Heart right ventricle (tissue), 16 donors: Measurements from ENCODE around the gene CRYL1. TPM values are rescaled to one million over a fixed set of nuclear protein-coding genes. Genes with fewer than 3 reads are reported as not detected.

ENCODE experiments used
- ATAC-seq, 8 donors: fragments of 200-7000 bp; cut with Tn5 transposase; one replicate each; pipeline ENCODE4 v1.9.1; 2020; ENCODE audit warnings: mild to moderate bottlenecking in 8 of 8, moderate library complexity in 8 of 8, moderate number of reproducible peaks in 1 of 8
- DNase-seq, 2 donors: peaks; one replicate each; pipeline ENCODE4 v3.0.0-alpha.2; 2020
- H3K27ac ChIP-seq, 10 donors: fragments of 200-600 bp; sonication (generic) in 2 of 10; one replicate each; pipeline versions ENCODE4 v1.5.0 to v1.8.0; 2020 to 2022; ENCODE audit warnings: mild to moderate bottlenecking in 3 of 10
- H3K27me3 ChIP-seq, 7 donors: fragments of 200-600 bp; one replicate each; pipeline ENCODE4 v1.8.0; 2021 to 2022; ENCODE audit warnings: mild to moderate bottlenecking in 2 of 7
- H3K36me3 ChIP-seq, 9 donors: fragments of 200-600 bp; sonication (generic) in 1 of 9; one replicate each; pipeline versions ENCODE4 v1.5.0 to v1.8.0; 2020 to 2022; ENCODE audit warnings: mild to moderate bottlenecking in 2 of 9
- H3K4me1 ChIP-seq, 9 donors: fragments of 200-600 bp; sonication (generic) in 1 of 9; one replicate each; pipeline versions ENCODE4 v1.5.0 to v1.8.0; 2020 to 2022; ENCODE audit warnings: mild to moderate bottlenecking in 4 of 9
- H3K4me3 ChIP-seq, 10 donors: fragments of 200-600 bp; sonication (generic) in 2 of 10; one replicate each; pipeline versions ENCODE4 v1.5.0 to v1.8.0; 2020 to 2022; ENCODE audit warnings: mild to moderate bottlenecking in 7 of 10, moderate library complexity in 2 of 10
- H3K9me3 ChIP-seq, 11 donors: fragments of 200-600 bp in 10 of 11; sonication (generic) in 2 of 11; one replicate each; pipeline versions ENCODE4 v1.5.0 to v1.8.0; 2013 to 2022; ENCODE audit warnings: mild to moderate bottlenecking in 2 of 11, control low read depth in 1 of 11, moderate library complexity in 1 of 11
- CTCF ChIP-seq, 9 donors: fragments of 200-600 bp; sonication (generic) in 2 of 9; IDR thresholded peaks; one replicate each; pipeline versions ENCODE4 v1.5.0 to v1.8.0; 2021 to 2022; ENCODE audit warnings: antibody characterized with exemption in 9 of 9, mild to moderate bottlenecking in 5 of 9, moderate library complexity in 1 of 9
- WGBS, 2 donors: extraction: QIAGEN DNeasy Blood & Tissue Kit; methylation state at CpG; one replicate each; pipeline ENCODE4 v1.1.7; 2013; ENCODE audit warnings: inconsistent platforms in 1 of 2; 5-methylcytosine and 5-hydroxymethylcytosine counted together
- intact Hi-C, 10 donors: fragments of 100-400 bp; cut with DNase I; formaldehyde crosslinking; loops; one replicate each; pipeline versions ENCODE4 v1.11.1 to v1.14.2; 2022
- polyA plus RNA-seq, 2 donors: library from polyadenylated mRNA; stranded (reverse); fragments of 200-250 nt; gene quantifications; one replicate each; pipeline ENCODE4 v1.2.3, GENCODE V29; 2013
- total RNA-seq, 10 donors: library from RNA; stranded (reverse); fragmentation: NEBNext Ultra II Directional in 3 of 10; extraction: Animal tissue kit (Norgen Biotek cat#: 25700) in 3 of 10; gene quantifications; one replicate each; pipeline versions ENCODE4 v1.2.1 to v1.2.4, GENCODE V29; 2021 to 2023
- donor health status: Arrhythmogenic right ventricular cardiomyopathy.
- donor health status: ischemic (EF 13 %, LVEDD 7.1; RV severe dilation, severe dysfunction).
- donor health status: healthy with polysubstance abuse.
- donor health status: DM: no; HTN: yes; CAD: no.
- donor health status: DM: no; HTN: no; CAD: no.
- donor health status: ischemic (EF 25% LVEDD 6.9; RV normal size, moderate dysfunction).
- donor health status: ischemic (EF 25% LVEDD 5.7; RV mildly dilated, moderate dysfunction).
- donor health status: healthy.
- donor health status: DM: yes; HTN: yes; CAD: no.
- donor health status: Ischemic cardiomyopathy.
- donor health status: ischemic (EF 35%, LVEDD 5.7; RV mildly dilated, moderate dysfunction).
- donor health status: nonischemic (EF 11% LVEDD 7.7; RV severe dilation, severe dysfunction).
- donor health status: DM: yes; HTN: yes; CAD: no.
- donor health status: PGD.
- donor health status: ischemic (EF 29% LVEDD 5.4; RV normal size, mild dysfunction).
- donor health status: nonischemic (EF 23%, LVEDD 6.1; RV moderate dilation, normal function).

Gene CRYL1
- total and polyA plus RNA-seq, 12 donors, result 10.1 to 27.3 (median 23.2) TPM

- no peak for TF ChIP-seq CTCF (IDR thresholded peaks at IDR 0.05)
- H3K9me3 ChIP-seq, result no peaks in the 10 kb centered on the region
- DNase-seq (no peak), ATAC-seq (no peak)
- H3K4me3 ChIP-seq, result no peak overlapping the region
- H3K36me3 ChIP-seq, result no peaks in the 10 kb centered on the region
- intact Hi-C loops, result no loop called here
- H3K4me1 ChIP-seq, result no peaks in the 10 kb centered on the region
- H3K27me3 ChIP-seq, result no peaks in the 10 kb centered on the region
- no peak overlapping the region for H3K27ac ChIP-seq
- 73 to 74% methylated on average over 3 of the region's 3 CpGs for WGBS, 2 donors
Observed at GRCh38 chr13:20381401-20381800, 144.3 kb downstream of the CRYL1 start.

GRCh38 chr13:20378721-20379120 is 146.9 kb downstream of the CRYL1 start:
- ATAC-seq, result no peak
- Histone ChIP-seq H3K36me3 (no peaks in the 10 kb centered on the region), H3K9me3 (no peaks in the 10 kb centered on the region), H3K27me3 (no peaks in the 10 kb centered on the region), H3K27ac (no peak overlapping the region), H3K4me1 (no peaks in the 10 kb centered on the region), H3K4me3 (no peak overlapping the region)
- TF ChIP-seq CTCF (IDR thresholded peaks at IDR 0.05), result no peak
- no peak for DNase-seq
- 64 to 70% methylated on average over 6 of the region's 6 CpGs for WGBS, 2 donors
- intact Hi-C loops, result no loop called here

- H3K27me3 ChIP-seq, result peaks cover 0 to 3% (median 0%) of the 10 kb centered on the region in 7 donors
- H3K9me3 ChIP-seq, result no peaks in the 10 kb centered on the region
- H3K4me3 ChIP-seq, result no peak overlapping the region
- DNase-seq (no peak), ATAC-seq (no peak)
- H3K27ac ChIP-seq, result no peak overlapping the region
- TF ChIP-seq CTCF (IDR thresholded peaks at IDR 0.05), result no peak
- no peaks in the 10 kb centered on the region for H3K4me1 ChIP-seq
- 75 to 82% methylated on average over 6 of the region's 6 CpGs for WGBS, 2 donors
- no peaks in the 10 kb centered on the region for H3K36me3 ChIP-seq
- intact Hi-C loops, result no loop called here
Observed at GRCh38 chr13:20377720-20378119, 147.9 kb downstream of the CRYL1 start.

GRCh38 chr13:20375871-20376270 is 149.8 kb downstream of the CRYL1 start:
- no peaks in the 10 kb centered on the region for H3K4me1 ChIP-seq
- H3K9me3 ChIP-seq, result no peaks in the 10 kb centered on the region
- H3K27ac ChIP-seq, result no peak overlapping the region
- ATAC-seq (no peak), DNase-seq (no peak)
- intact Hi-C loops, result no loop called here
- H3K27me3 ChIP-seq, result peaks cover 0 to 13% (median 0%) of the 10 kb centered on the region in 7 donors
- H3K36me3 ChIP-seq, result no peaks in the 10 kb centered on the region
- no peak for TF ChIP-seq CTCF (IDR thresholded peaks at IDR 0.05)
- no peak overlapping the region for H3K4me3 ChIP-seq
- WGBS, 2 donors, result 83 to 95% methylated on average over 6 of the region's 6 CpGs

- DNase-seq (no peak), ATAC-seq (no peak)
- Histone ChIP-seq H3K27ac (no peak overlapping the region), H3K9me3 (no peaks in the 10 kb centered on the region), H3K4me3 (no peak overlapping the region), H3K27me3 (peaks cover 0 to 18% (median 3%) of the 10 kb centered on the region in 7 donors), H3K36me3 (no peaks in the 10 kb centered on the region), H3K4me1 (no peaks in the 10 kb centered on the region)
- no peak for TF ChIP-seq CTCF (IDR thresholded peaks at IDR 0.05)
- intact Hi-C loops, result no loop called here
Observed at GRCh38 chr13:20373861-20374260, 151.8 kb downstream of the CRYL1 start.
